Activated CD4-positive, alpha-beta T cell treated with anti-CD3 and anti-CD28 coated beads for 1 hour (primary cell): Measurements from ENCODE around the gene GDF10.
A peak's percentile ranks its signal among the peaks of the same experiment; 100 is the strongest.

ENCODE experiments used
- DNase-seq: peaks from one replicate; pipeline ENCODE4 v3.0.0-alpha.2; 2020

The GDF10 gene

GRCh38 chr10:47294501-47294900, 5.5 kb upstream of the GDF10 start:
- no peak for DNase-seq

GRCh38 chr10:47295411-47295810, 4.6 kb upstream of the GDF10 start:
- DNase-seq: no peak

GRCh38 chr10:47296156-47296894, 3.7 kb upstream of the GDF10 start:
- DNase-seq: no peak

DNA sequence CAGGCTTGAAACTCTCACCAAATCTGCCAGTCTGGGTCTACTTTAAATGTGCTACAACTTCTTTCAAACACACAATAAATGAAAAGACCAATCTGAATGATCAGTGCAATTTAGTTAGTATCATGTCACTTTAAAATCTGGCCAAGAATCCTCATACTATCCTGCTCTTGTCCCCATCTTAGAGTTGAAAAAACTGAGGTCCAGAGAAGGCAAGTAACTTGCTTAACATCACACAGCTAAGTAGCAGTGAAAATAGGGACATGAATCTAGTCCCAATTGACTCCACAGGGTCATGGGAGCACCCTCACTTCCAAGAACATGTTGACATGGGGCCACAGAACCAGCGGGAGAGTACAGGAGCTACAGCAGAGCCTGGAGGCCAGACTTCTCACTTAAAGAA, 3.1 kb upstream of the GDF10 start:
- DNase-seq: no peak

DNA sequence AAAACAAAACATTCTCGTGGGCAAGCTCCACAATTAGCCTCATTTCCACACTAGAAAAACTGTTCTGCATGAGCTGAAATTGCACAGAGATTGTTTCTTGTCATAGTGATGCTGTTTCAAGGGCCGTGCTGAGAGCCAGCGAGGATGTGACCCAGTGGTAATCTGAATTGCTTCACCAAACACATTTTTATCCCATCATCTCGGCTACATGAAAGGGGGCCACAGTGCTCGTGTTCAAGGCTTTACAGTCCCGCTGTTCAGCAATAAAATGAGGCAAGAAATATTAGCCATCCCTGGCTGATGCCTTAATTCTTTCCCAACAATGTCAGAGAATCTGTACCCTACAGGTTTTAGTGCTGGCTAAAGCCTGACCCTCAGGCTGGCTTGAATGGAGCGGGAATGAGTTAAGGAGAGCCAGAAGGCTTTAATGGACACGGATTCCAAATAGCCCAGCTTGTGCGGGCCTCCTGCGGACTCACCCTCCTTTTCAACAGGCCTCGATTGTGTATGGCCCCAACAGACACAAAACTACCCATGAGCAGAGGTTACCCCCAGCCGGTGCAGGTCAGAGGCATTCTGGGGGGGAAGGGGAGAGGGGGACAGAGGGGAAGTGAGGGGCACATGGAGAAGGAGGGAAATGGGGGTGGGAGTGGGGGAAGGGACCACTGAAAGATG, 2.0 kb upstream of the GDF10 start:
- no peak for DNase-seq

DNA sequence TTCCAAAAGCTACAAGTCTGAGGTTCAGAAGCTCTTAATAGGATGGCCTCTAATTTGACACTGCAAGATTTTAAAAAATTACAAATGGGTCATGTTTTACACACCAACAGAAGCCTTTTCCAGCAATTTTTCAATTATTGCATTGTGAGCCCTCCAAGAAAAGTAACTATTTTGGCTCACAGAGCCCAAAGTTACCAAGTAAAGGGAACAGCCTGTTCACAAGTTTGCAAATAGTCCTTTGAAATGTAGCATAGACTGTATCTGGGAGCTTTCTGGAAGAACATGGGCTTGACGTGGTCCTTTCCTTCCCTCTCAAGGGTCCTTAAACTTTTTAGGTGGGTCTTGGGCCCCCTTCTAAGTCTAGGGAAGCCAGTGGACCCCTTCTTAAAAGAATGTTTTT, 1.3 kb upstream of the GDF10 start:
- DNase-seq: no peak

GRCh38 chr10:47300429-47300931, 483 bp downstream of the GDF10 start:
- no peak for DNase-seq

- no peak for DNase-seq
These were observed 1.8 kb downstream of the GDF10 start for GRCh38 chr10:47301833-47302232.

DNA sequence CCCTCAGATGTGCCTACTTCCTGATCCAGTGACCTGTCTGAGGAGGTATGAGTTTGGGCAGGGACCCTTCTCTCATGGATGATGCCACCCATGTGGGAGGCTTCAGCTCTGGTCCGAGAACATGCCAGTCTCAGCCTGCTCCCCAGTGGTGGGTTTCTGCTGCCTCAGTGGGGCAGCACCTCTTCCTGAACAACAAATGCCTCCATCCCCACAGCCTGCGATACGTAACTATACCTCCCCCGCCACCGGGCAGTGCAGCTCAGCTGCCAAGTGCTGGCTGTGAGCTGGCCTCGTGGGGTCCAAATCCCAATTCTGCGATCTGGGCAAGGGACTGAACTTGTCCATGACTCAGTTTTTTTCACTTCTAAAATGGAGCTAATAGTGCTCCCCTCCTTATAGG, 3.1 kb downstream of the GDF10 start:
- no peak for DNase-seq

GRCh38 chr10:47303866-47304265, 3.9 kb downstream of the GDF10 start:
- no peak for DNase-seq

DNA sequence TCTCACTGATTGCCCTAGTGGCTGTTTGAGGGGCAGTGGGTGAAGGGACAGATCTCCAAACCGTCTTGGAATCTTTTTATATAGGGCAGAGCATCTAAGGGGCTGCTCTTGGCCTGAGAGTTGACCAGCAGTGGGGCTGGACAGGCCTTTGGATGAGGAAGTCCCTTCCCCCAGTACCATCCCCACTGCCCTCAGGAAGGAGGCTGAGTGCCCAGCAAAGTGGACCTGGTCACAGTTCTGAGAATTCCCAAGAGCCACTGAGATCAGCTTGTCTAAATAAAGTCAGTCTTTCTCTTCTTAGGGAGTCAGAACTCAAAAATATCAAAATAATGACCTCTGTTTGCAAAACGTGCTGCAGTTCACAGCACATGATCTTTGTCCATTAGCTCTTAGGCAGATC, 5.6 kb downstream of the GDF10 start:
- no peak for DNase-seq

DNA sequence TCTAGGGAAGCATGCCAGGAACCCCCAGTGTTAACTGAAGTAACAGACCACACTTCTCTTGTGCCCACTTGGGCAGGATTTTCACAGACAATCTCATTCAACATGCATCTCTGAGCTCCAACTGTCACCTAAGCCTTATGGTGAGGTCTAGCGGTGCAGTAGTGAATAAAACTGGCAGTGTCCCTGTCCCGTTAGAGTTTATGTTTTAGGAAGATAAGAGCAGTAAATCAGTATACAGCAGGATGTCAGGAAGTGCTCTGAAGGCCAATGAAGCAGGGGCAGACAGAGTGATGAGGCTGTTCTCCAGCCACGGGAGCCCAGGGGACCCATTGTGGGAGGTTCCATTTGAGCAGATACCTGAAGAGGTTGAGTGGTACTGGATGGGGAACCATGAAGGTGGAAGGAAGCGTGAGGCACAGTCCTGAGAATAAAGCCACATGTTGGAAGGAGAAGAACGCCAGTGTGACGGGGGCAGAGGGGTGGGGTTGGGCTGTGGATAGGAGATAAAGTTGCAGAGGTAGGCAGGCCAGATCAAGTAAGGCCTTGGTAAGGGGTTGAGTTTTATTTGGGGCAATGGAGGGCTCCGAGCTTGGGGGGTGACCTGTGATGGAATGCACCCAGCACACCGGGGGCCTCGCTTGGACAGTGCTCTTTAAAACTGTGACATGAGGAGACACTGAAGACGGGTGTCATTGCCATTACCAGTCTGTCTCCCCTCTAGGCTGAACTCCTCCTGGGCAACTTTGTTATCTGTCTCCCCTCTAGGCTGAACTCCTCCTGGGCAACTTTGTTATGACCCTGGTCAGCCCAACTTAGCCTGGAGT, 6.6 kb downstream of the GDF10 start:
- DNase-seq: no peak

GRCh38 chr10:47307381-47307780, 7.4 kb downstream of the GDF10 start:
- DNase-seq: no peak

- no peak for DNase-seq
These were observed 8.8 kb downstream of the GDF10 start for GRCh38 chr10:47308775-47309174.

DNA sequence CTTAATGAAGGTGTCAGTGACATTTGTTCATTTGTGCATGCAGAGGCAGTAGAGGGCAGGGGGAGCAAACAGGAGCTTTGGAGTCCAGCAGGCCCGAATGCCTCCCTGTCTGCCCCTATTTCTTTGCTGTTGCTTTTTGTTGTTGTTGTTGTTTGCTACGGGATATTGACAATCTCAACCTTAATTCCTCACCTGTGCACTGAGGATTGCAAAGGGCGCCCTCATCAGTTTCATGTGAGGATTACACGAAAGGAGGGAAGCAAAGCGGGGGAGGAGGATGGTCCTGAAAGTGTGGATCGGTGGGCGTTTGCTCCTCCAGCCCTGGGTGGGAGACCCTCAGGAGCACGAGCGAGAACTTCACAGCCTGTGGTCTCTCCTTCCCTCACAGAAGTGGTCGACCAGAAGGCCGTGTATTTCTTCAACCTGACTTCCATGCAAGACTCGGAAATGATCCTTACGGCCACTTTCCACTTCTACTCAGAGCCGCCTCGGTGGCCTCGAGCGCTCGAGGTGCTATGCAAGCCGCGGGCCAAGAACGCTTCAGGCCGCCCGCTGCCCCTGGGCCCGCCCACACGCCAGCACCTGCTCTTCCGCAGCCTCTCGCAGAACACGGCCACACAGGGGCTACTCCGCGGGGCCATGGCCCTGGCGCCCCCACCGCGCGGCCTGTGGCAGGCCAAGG, 9.6 kb downstream of the GDF10 start:
- DNase-seq: no peak

GRCh38 chr10:47310090-47310505, 10.1 kb downstream of the GDF10 start:
- no peak for DNase-seq

- peak; percentile 33 for DNase-seq
These were observed 11.4 kb downstream of the GDF10 start for GRCh38 chr10:47311193-47311931.

DNA sequence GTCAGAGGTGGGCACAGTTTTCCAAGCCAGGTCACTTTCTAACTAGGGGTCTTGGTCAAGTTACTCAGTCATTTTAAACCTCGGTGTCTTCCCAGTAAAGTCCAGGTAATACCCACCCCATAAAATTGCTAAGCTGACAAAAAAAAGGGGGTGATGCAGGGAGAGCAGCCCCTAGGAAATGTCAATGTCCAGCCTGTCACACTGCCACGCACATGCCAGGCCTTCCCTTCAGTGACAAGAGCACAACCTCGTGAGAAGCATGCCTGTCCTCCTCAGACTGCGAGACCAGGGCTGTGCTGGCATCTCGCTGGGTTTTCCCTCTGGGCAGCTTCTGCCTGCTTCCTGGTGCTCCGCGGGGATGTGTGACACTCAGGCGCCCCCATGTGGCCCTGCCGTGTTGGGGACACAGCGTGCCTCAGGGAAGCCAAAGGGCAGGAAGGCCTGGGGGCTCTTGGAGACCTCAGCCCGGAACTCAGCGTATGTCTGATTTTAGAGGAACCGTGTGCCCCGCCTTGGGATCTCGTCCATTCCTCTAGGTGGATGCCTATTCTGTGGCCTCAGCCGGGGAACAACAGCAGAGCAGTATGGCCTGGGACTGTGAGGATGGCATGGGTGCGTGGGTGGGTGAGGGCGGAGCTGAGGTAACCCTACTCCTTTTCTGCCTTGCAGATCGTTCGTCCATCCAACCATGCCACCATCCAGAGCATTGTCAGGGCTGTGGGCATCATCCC, 12.1 kb downstream of the GDF10 start:
- DNase-seq: peak; percentile 79

GRCh38 chr10:47312663-47312995, 12.6 kb downstream of the GDF10 start:
- DNase-seq: no peak

DNA sequence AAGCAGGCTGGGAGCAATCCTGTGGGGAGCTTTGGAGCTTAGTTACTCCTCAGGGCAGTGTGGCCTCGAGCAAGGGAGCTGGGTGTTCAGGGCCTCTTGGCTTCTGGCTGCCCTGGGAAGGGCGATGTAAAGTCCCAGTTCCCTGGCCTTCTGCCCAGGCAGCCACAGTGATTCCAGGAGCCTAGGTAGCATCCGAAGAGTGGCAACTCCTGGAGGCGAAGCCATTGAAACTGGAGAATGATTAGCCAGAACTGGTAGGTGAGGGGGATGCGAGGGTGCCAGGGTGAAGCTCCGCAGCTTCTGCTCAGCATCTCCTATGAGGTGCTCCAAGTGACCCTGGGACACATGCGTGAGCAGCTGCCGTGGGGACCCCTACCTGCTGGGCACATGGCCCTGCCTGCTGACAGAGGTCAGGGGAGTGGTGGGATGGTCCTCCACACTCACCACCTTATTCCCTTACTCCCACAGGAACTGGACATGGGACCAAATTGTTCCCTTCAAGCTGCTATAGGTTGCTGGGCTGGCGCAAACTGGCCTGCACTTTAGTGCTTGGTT, 14.5 kb downstream of the GDF10 start:
- no peak for DNase-seq

DNA sequence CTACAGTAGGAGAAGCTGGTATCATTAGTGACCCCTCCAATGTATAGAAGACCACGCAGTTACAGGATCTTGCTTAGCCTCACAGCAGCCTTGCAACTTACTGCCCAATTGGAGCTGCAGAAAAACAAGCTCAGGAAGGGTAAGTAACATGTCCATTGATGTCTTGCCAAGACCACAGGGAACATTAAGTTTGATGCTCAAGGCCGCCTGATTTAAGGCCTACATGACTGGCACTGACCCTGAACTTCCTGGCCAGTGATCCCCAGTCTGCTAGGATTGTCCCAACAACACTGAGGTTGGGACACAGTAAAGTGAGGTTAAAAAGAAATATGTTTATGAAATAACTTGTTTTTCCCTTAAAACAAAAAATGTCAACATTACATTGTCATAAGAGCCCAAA, 15.4 kb downstream of the GDF10 start:
- DNase-seq: no peak
